ENCODE measurements around the gene SEPTIN1.
A peak's percentile ranks its signal among the peaks of the same experiment; 100 is the strongest.

GRCh38 chr16:30378236-30379157 is 3.9 kb downstream of the SEPTIN1 start:
- TF ChIP-seq CTCF (IDR thresholded peaks at IDR 0.05) (no peak), EP300 (IDR thresholded peaks at IDR 0.05) (no peak), POLR2AphosphoS5 (IDR thresholded peaks at IDR 0.05) (peak in 2 of 3 donors; percentile 9 to 77), POLR2A (IDR thresholded peaks at IDR 0.05) (peak in 1 of 2 donors; percentile 73)

All from suprapubic skin (tissue), 4 donors.